Astrocyte (in vitro differentiated cells and primary cell): ENCODE measurements around the gene RNPEP. TPM values are rescaled to one million over a fixed set of nuclear protein-coding genes. Genes with fewer than 3 reads are reported as not detected.

Experiments
- DNase-seq: peaks from one replicate; pipeline ENCODE4 v3.0.0-alpha.2; 2010; ENCODE audit warnings: low read depth
- FAIRE-seq: peaks from 2 replicates; lab custom pipeline; 2011; peaks lifted over from hg19 to GRCh38; lab: Jason Lieb, UNC
- H2AFZ ChIP-seq: 2 replicates; pipeline ENCODE4 v1.6.0; 2012; ENCODE audit warnings: low read depth, low read length, inconsistent platforms
- H3K27ac ChIP-seq: 2 replicates; pipeline ENCODE4 v1.5.1; 2011; ENCODE audit warnings: low read depth, low read length, inconsistent platforms
- H3K27me3 ChIP-seq: 2 replicates; pipeline ENCODE4 v1.6.0; 2011; ENCODE audit warnings: low read length, inconsistent platforms; ENCODE audit not compliant: insufficient read depth
- H3K36me3 ChIP-seq: 2 replicates; pipeline ENCODE4 v1.5.1; 2011; ENCODE audit warnings: low read length, inconsistent platforms; ENCODE audit not compliant: insufficient read depth
- H3K4me1 ChIP-seq: 2 replicates; pipeline ENCODE4 v1.5.1; 2011; ENCODE audit warnings: low read length, inconsistent platforms; ENCODE audit not compliant: insufficient read depth
- H3K4me2 ChIP-seq: 2 replicates; pipeline ENCODE4 v1.6.0; 2012; ENCODE audit warnings: low read length, inconsistent platforms
- H3K4me3 ChIP-seq: 2 replicates; pipeline ENCODE4 v1.5.1; 2011; ENCODE audit warnings: low read depth, mild to moderate bottlenecking, low read length, inconsistent platforms; ENCODE audit not compliant: insufficient read depth
- H3K79me2 ChIP-seq: 2 replicates; pipeline ENCODE4 v1.6.0; 2012; ENCODE audit warnings: mild to moderate bottlenecking, low read length, inconsistent platforms; ENCODE audit not compliant: insufficient read depth
- H3K9ac ChIP-seq: 2 replicates; pipeline ENCODE4 v1.6.0; 2012; ENCODE audit warnings: mild to moderate bottlenecking, low read length, inconsistent platforms
- H3K9me3 ChIP-seq: 2 replicates; pipeline ENCODE4 v1.5.1; 2012; ENCODE audit warnings: low read depth, mild to moderate bottlenecking, low read length, inconsistent platforms; ENCODE audit not compliant: insufficient read depth
- H4K20me1 ChIP-seq: 2 replicates; pipeline ENCODE4 v1.6.0; 2012; ENCODE audit warnings: low read length, inconsistent platforms; ENCODE audit not compliant: insufficient read depth
- H3K27ac Mint-ChIP-seq: one replicate; pipeline ENCODE4 v1.8.0; 2021; ENCODE audit warnings: mild to moderate bottlenecking, mixed read lengths; ENCODE audit not compliant: unreplicated experiment
- H3K27me3 Mint-ChIP-seq: one replicate; pipeline ENCODE4 v1.8.0; 2021; ENCODE audit warnings: low read depth, mixed read lengths; ENCODE audit not compliant: unreplicated experiment
- H3K36me3 Mint-ChIP-seq: one replicate; pipeline ENCODE4 v1.8.0; 2021; ENCODE audit warnings: low read depth, mixed read lengths; ENCODE audit not compliant: unreplicated experiment
- H3K4me1 Mint-ChIP-seq: one replicate; pipeline ENCODE4 v1.8.0; 2021; ENCODE audit warnings: low read depth, mixed read lengths; ENCODE audit not compliant: unreplicated experiment
- H3K4me3 Mint-ChIP-seq: one replicate; pipeline ENCODE4 v1.8.0; 2021; ENCODE audit warnings: mild to moderate bottlenecking, moderate library complexity, mixed read lengths; ENCODE audit not compliant: unreplicated experiment
- H3K9me3 Mint-ChIP-seq: one replicate; pipeline ENCODE4 v1.8.0; 2021; ENCODE audit warnings: mild to moderate bottlenecking, mixed read lengths; ENCODE audit not compliant: unreplicated experiment
- EZH2 ChIP-seq: IDR thresholded peaks from 2 replicates; pipeline ENCODE4 v1.6.1; 2012; ENCODE audit warnings: mild to moderate bottlenecking, low read length, inconsistent platforms; ENCODE audit not compliant: insufficient read depth
- total RNA-seq: library from RNA; stranded (reverse); gene quantifications from 2 replicates; pipeline ENCODE4 v1.2.1, GENCODE V29; 2021
- TF ChIP-seq, protein P1 (sequence below): IDR thresholded peaks from 2 replicates; pipeline ENCODE4 v1.5.1; 2011; ENCODE audit warnings: low read depth, mild to moderate bottlenecking, inconsistent platforms, low read length, moderate library complexity; ENCODE audit not compliant: insufficient read depth

Gene RNPEP
- total RNA-seq, 1 donor from 2014 or later = 68.9 TPM

DNA sequence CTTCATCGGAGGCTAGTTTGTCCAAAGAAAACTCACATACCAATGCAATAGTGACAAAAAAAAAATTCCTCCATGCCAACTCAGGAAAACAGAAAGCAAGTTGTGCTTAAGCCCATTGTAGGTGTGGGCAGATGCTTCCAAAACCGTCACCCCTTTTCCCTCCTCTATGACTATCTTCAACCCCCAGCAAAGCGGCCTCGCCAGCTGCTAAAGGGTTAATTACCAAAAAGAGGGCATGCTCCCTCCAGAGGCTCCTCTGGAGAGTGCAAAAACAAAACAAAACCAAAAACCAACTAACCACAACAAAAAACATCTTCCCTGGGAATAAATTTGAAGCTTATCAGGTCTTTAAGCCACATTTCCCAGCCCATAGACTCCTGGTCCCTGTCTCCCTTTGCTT, 37.3 kb upstream of the RNPEP start:
- peak; percentile 13 for FAIRE-seq
- H3K4me3 ChIP-seq = peak overlapping the region; percentile 56

DNA sequence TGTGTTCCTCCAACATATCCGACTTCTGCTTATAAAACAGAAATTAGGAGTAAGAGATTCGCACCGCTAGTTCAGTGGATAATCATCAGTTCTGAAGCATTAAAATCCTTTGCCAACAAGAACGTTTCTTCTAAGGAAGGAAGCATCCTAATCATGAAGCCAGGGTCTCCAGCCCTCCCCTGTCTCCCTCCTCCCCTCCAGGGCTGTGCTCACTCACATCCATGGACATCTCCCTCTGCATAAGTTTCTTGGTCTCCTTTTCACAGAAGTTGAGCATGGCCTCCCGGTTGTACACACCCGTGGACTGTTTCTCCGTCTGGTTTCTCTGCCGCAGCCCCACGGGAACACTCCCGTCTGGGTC, 36.6 kb upstream of the RNPEP start:
- H3K79me2 ChIP-seq = no peaks in the 10 kb centered on the region
- Mint-ChIP-seq H3K4me3 (peak overlapping the region; percentile 91), H3K36me3 (peaks cover 6% of the 10 kb centered on the region), H3K4me1 (peaks cover 49% of the 10 kb centered on the region), H3K27me3 (peaks cover 11% of the 10 kb centered on the region), H3K9me3 (peaks cover 3% of the 10 kb centered on the region), H3K27ac (peak overlapping the region; percentile 94)
- no peak for TF ChIP-seq EZH2
- TF ChIP-seq, protein P1, sequence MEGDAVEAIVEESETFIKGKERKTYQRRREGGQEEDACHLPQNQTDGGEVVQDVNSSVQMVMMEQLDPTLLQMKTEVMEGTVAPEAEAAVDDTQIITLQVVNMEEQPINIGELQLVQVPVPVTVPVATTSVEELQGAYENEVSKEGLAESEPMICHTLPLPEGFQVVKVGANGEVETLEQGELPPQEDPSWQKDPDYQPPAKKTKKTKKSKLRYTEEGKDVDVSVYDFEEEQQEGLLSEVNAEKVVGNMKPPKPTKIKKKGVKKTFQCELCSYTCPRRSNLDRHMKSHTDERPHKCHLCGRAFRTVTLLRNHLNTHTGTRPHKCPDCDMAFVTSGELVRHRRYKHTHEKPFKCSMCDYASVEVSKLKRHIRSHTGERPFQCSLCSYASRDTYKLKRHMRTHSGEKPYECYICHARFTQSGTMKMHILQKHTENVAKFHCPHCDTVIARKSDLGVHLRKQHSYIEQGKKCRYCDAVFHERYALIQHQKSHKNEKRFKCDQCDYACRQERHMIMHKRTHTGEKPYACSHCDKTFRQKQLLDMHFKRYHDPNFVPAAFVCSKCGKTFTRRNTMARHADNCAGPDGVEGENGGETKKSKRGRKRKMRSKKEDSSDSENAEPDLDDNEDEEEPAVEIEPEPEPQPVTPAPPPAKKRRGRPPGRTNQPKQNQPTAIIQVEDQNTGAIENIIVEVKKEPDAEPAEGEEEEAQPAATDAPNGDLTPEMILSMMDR = no peak
- peak overlapping the region; percentile 90 for H3K4me2 ChIP-seq
- no peaks in the 10 kb centered on the region for H3K36me3 ChIP-seq
- H3K4me3 ChIP-seq = peak overlapping the region; percentile 56
- no peaks in the 10 kb centered on the region for H3K9me3 ChIP-seq
- FAIRE-seq (no peak), DNase-seq (no peak)
- peak overlapping the region; percentile 55 for H3K9ac ChIP-seq
- peak overlapping the region; percentile 81 for H2AFZ ChIP-seq
- no peaks in the 10 kb centered on the region for H4K20me1 ChIP-seq
- peaks cover 26% of the 10 kb centered on the region for H3K4me1 ChIP-seq
- no peak overlapping the region for H3K27ac ChIP-seq
- H3K27me3 ChIP-seq = no peaks in the 10 kb centered on the region

More for the DNA sequence above, 37.3 kb upstream of the RNPEP start:
- TF ChIP-seq, protein P1 = peak; percentile 27
- TF ChIP-seq EZH2 = no peak
- Mint-ChIP-seq H3K36me3 (peaks cover 6% of the 10 kb centered on the region), H3K4me3 (peak overlapping the region; percentile 91), H3K27ac (no peak overlapping the region), H3K27me3 (peaks cover 7% of the 10 kb centered on the region), H3K4me1 (peaks cover 49% of the 10 kb centered on the region), H3K9me3 (peaks cover 3% of the 10 kb centered on the region)
- peak overlapping the region; percentile 90 for H3K4me2 ChIP-seq
- no peak overlapping the region for H3K27ac ChIP-seq
- no peaks in the 10 kb centered on the region for H4K20me1 ChIP-seq
- peak overlapping the region; percentile 55 for H3K9ac ChIP-seq
- H3K79me2 ChIP-seq = no peaks in the 10 kb centered on the region
- H3K9me3 ChIP-seq = no peaks in the 10 kb centered on the region
- no peak overlapping the region for H2AFZ ChIP-seq
- DNase-seq = no peak
- H3K4me1 ChIP-seq = peaks cover 26% of the 10 kb centered on the region
- no peaks in the 10 kb centered on the region for H3K27me3 ChIP-seq
- H3K36me3 ChIP-seq = no peaks in the 10 kb centered on the region

DNA sequence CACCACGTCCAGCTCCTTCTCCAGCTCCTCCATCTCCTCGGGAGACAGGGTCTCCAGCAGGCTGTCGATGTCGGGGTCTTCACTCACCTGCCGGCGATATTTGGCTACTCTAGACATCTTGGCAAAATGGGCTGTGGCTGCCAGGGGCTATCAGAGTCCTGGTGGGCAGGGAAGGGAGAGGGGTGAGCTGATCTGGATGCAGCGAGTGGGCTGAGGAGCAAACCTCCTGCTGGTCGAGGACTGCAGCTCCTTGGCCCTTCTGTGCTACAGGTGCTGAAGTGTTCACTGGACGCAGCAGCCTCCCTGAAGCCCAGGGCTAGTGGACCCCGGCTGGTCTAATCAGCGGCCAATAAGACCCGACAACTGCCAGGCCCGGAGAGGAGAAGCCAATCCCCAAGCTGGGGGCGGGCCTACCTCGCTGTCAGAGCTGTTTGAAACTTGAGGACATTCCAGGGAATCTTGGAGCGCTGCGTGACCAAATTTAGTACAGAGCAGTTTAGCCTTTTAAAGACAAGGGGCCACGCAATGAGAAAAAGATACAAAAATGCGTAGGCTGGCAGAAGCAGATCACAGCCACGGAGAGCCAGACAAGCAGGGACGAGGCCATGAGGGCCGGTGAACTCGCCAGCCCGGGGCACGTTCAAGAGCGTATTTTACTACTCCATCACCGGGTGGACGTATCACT, 36.1 kb upstream of the RNPEP start, which contains the start of gene LMOD1:
Gene LMOD1, minus strand, starts transcription at position 325 of the 685 bp plus-strand sequence. Its CDS starts 208 bp downstream, at position 117.
- no peaks in the 10 kb centered on the region for H4K20me1 ChIP-seq
- Mint-ChIP-seq H3K9me3 (peaks cover 3% of the 10 kb centered on the region), H3K36me3 (peaks cover 6% of the 10 kb centered on the region), H3K27ac (peak within 1 kb of the TSS; percentile 94), H3K4me1 (peaks cover 48% of the 10 kb centered on the region), H3K27me3 (peaks cover 11% of the 10 kb centered on the region), H3K4me3 (peak within 1 kb of the TSS; percentile 91)
- no peaks in the 10 kb centered on the region for H3K9me3 ChIP-seq
- H3K4me2 ChIP-seq = peak within 1 kb of the TSS; percentile 90
- no peak for TF ChIP-seq EZH2
- TF ChIP-seq, protein P1 = no peak
- peak within 1 kb of the TSS; percentile 55 for H3K9ac ChIP-seq
- peak within 1 kb of the TSS; percentile 25 for H3K27ac ChIP-seq
- FAIRE-seq (peak; percentile 73), DNase-seq (peak; percentile 96)
- no peaks in the 10 kb centered on the region for H3K27me3 ChIP-seq
- H2AFZ ChIP-seq = peak within 1 kb of the TSS; percentile 81
- H3K4me1 ChIP-seq = peaks cover 26% of the 10 kb centered on the region
- peak within 1 kb of the TSS; percentile 56 for H3K4me3 ChIP-seq
- H3K36me3 ChIP-seq = no peaks in the 10 kb centered on the region
- no peaks in the 10 kb centered on the region for H3K79me2 ChIP-seq
